LNCaP clone FGC (cell line): ENCODE data around the gene XRRA1.
"Not testable (repeated sequence)": the region's sequence is repeated elsewhere in the genome, so short reads cannot be mapped to it uniquely, and the experiment has no call there.

Experiments used
- DNase-seq: peaks from one replicate; pipeline ENCODE4 v3.0.0-alpha.2; 2011; ENCODE audit warnings: low read depth
- H3K4me3 ChIP-seq: 2 replicates; pipeline ENCODE4 v1.5.1; 2011; ENCODE audit warnings: mild to moderate bottlenecking, low read depth, low read length, control low read depth
- TF ChIP-seq, protein P1 (sequence below): IDR thresholded peaks from 2 replicates; pipeline ENCODE4 v1.5.1; 2012; ENCODE audit warnings: mild to moderate bottlenecking; ENCODE audit not compliant: control insufficient read depth, insufficient read depth; ENCODE audit errors: extremely low read depth

XRRA1 gene

DNA sequence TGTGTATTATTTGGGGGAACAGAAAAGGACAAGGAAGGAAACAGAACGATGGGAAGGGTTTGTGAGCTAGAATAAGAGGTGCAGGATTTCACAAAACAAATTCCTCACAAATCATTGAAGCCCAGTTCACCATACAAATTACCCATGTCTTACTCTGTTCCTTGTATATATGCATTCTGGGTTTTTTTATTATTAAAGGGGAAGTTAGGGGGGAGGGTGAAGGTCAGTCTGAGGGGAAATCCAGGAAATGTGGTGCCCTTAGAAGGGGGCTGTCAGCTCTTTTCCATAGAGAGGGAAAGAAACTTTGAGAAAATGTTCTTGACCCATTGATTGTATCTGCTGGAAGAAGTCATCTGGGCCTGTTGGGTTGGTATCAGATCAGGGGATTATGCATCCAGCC lies 109.4 kb downstream of the XRRA1 start:
- TF ChIP-seq, protein P1, sequence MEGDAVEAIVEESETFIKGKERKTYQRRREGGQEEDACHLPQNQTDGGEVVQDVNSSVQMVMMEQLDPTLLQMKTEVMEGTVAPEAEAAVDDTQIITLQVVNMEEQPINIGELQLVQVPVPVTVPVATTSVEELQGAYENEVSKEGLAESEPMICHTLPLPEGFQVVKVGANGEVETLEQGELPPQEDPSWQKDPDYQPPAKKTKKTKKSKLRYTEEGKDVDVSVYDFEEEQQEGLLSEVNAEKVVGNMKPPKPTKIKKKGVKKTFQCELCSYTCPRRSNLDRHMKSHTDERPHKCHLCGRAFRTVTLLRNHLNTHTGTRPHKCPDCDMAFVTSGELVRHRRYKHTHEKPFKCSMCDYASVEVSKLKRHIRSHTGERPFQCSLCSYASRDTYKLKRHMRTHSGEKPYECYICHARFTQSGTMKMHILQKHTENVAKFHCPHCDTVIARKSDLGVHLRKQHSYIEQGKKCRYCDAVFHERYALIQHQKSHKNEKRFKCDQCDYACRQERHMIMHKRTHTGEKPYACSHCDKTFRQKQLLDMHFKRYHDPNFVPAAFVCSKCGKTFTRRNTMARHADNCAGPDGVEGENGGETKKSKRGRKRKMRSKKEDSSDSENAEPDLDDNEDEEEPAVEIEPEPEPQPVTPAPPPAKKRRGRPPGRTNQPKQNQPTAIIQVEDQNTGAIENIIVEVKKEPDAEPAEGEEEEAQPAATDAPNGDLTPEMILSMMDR, result no peak
- H3K4me3 ChIP-seq, result no peak overlapping the region
- no peak for DNase-seq

DNA sequence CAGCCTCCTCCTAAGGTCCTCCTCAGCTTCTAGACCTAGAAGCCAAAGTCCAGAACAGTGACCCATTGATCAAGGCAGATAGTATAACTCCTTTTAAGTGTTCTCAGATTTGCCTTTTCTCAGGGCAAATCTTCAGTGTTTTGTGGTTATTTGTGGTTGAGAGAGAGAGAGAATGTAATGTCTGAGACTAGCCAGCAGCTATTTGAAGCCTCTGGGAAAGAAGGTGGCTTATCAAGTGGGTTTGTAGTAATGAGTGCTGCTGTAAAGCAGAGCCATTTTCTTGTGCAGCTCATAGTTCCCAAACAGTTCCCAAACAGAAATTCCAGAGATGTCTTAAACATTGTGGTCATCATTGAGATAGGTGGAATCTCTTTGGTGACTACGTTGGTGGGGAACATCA lies 110.7 kb downstream of the XRRA1 start:
- no peak overlapping the region for H3K4me3 ChIP-seq
- no peak for DNase-seq
- TF ChIP-seq, protein P1, result no peak

DNA sequence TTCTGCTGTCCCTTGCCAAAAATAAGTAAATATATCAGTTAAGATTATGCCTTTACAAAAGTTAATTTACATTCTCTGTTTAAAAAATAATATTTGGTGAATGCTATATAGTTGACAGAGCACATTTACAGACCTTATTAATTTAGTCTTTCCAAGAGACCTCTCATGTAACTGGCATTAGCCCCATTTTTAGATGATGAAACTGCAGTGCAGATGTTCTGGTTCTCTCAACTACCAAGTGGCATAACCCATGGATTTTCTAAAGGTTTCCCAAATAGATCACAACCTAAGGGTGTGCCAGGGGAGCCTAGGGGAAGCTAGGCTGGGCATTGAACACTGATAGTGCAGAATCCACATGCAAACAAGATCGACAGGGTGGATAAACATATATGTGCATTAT lies 111.7 kb downstream of the XRRA1 start:
- TF ChIP-seq, protein P1, result no peak
- no peak for DNase-seq
- no peak overlapping the region for H3K4me3 ChIP-seq

DNA sequence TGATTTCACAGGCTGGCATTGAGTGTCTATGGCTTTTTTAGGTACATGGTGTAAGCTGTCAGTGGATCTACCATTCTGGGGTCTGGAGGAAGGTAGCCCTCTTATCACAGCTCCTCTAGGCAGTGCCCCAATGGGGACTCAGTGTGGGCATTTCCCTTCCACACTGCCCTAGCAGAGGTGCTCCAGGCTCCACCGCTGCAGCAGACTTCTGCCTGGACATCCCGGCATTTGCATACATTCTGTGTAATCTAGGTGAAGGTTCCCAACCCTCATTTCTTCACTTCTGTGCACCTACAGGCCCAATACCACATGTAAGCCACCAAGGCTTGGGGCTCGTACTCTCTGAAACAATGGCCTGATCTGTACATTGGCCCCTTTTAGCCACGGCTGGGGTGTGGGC lies 122.0 kb downstream of the XRRA1 start:
- no peak overlapping the region for H3K4me3 ChIP-seq
- TF ChIP-seq, protein P1, result no peak
- no peak for DNase-seq

DNA sequence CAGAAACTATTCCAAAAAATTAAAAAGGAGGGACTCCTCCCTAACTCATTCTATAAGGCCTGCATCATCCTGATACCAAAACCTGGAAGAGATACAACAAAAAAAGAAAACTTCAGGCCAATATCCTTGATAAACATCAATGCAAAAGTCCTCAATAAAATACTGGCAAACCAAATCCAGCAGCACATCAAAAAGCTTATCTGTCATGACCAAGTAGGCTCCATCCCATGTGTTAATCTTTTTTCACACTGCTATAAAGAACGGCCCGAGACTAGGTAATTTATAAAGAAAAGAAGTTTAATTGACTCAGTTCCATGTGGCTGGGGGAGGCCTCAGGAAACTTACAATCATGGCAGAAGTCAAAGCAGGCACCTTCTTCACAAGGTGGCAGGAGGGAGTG lies 123.3 kb downstream of the XRRA1 start:
- not testable (repeated sequence) for H3K4me3 ChIP-seq, DNase-seq

DNA sequence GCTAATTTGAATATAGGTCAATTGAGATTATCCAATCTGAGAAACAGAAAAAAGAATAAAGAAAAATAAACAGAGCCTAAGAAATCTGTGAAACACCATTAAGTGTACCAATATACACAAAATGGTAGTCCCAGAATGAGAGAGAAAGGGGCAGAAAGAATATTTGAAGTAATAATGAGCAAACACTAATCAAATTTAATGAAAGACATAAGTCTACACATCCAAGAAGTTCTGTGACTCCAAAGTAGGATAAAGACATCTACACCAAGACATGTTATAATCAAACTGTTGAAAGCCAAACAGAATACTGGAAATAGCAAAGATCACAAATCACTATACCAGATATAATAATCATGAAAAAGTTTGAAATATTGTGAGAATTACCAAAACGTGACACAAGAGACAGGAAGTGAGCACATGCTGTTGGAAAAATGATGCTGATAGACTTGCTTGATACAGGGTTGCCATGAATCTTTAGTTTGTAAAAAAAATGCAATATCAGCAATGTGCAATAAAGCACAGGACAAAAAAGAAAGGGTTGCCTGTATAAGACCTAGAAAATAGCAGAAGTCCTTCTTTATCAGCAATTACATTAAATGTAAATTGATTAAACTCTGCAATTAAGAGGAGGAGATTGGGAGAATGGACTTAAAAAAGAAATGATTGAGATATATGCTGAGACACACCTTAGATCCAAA lies 124.5 kb downstream of the XRRA1 start:
- no peak for DNase-seq
- H3K4me3 ChIP-seq, result no peak overlapping the region
- TF ChIP-seq, protein P1, result no peak

DNA sequence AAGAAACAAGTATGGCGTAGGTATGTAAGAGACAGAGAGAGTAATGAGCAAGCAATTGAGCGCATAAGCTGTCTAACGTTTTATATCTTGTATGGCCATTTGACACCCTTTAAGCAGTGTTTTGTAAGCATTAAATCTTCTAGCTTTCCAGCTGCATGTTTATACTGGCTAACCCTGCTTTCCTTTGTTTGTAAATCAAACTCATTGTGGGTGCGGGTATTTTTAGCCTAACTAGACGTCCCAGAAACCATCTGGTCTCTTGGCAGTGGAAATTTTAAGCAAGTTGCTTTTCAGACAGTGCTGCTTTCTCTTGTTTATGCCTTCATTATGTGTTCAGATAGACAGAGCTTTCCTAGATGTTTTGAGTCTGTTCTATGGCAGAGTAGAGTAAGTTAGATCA lies 126.7 kb downstream of the XRRA1 start:
- no peak overlapping the region for H3K4me3 ChIP-seq
- peak; percentile 30 for DNase-seq
- TF ChIP-seq, protein P1, result no peak
